Mesendoderm (in vitro differentiated cells): Measurements from ENCODE around the gene MRPL1.

Source experiments
- DNase-seq: peaks from one replicate; pipeline ENCODE4 v3.0.0; 2013
- H2AK5ac ChIP-seq: 2 replicates; pipeline ENCODE4 v1.6.1; 2013; ENCODE audit warnings: low read length, inconsistent platforms
- H2BK120ac ChIP-seq: 2 replicates; pipeline ENCODE4 v1.6.1; 2013; ENCODE audit warnings: low read depth, mild to moderate bottlenecking, low read length, moderate library complexity, mixed read lengths
- H2BK15ac ChIP-seq: replicated peaks from 2 replicates; pipeline ENCODE4 v1.6.1; 2013; ENCODE audit warnings: low read depth, mild to moderate bottlenecking, moderate library complexity
- H2BK5ac ChIP-seq: 2 replicates; pipeline ENCODE4 v1.6.1; 2013; ENCODE audit warnings: low read length, inconsistent platforms
- H3K18ac ChIP-seq: 2 replicates; pipeline ENCODE4 v1.6.1; 2013; ENCODE audit warnings: mild to moderate bottlenecking, low read length, mixed read lengths
- H3K23ac ChIP-seq: one replicate; pipeline ENCODE4 v1.6.1; 2013; ENCODE audit warnings: low read length
- H3K27ac ChIP-seq: 2 replicates; pipeline ENCODE4 v1.5.1; 2013; ENCODE audit warnings: low read depth, mild to moderate bottlenecking, inconsistent platforms, low read length, moderate library complexity
- H3K27me3 ChIP-seq: 2 replicates; pipeline ENCODE4 v1.6.1; 2013; ENCODE audit warnings: low read length, control low read depth, mild to moderate bottlenecking, inconsistent platforms; ENCODE audit not compliant: insufficient read depth, poor library complexity
- H3K36me3 ChIP-seq: 2 replicates; pipeline ENCODE4 v1.6.1; 2013; ENCODE audit warnings: low read length, inconsistent platforms; ENCODE audit not compliant: control insufficient read depth, insufficient read depth
- H3K4ac ChIP-seq: one replicate; pipeline ENCODE4 v1.6.1; 2013; ENCODE audit warnings: low read depth, mild to moderate bottlenecking, low read length, moderate library complexity
- H3K4me1 ChIP-seq: 2 replicates; pipeline ENCODE4 v1.6.1; 2013; ENCODE audit warnings: low read depth, low read length, inconsistent platforms; ENCODE audit not compliant: control insufficient read depth
- H3K4me2 ChIP-seq: 2 replicates; pipeline ENCODE4 v1.6.1; 2013; ENCODE audit warnings: low read length
- H3K4me3 ChIP-seq: 2 replicates; pipeline ENCODE4 v1.5.1; 2013; ENCODE audit warnings: mild to moderate bottlenecking, low read length
- H3K56ac ChIP-seq: one replicate; pipeline ENCODE4 v1.6.1; 2013; ENCODE audit warnings: low read length
- H3K79me1 ChIP-seq: 2 replicates; pipeline ENCODE4 v1.6.1; 2013; ENCODE audit warnings: low read length, inconsistent platforms
- H3K79me2 ChIP-seq: 2 replicates; pipeline ENCODE4 v1.6.1; 2013; ENCODE audit warnings: mild to moderate bottlenecking, low read length; ENCODE audit not compliant: control insufficient read depth, insufficient read depth
- H3K9ac ChIP-seq: 2 replicates; pipeline ENCODE4 v1.6.1; 2013; ENCODE audit warnings: low read length, inconsistent platforms
- H4K5ac ChIP-seq: one replicate; pipeline ENCODE4 v1.6.1; 2013; ENCODE audit warnings: low read length
- H4K8ac ChIP-seq: one replicate; pipeline ENCODE4 v1.6.1; 2013; ENCODE audit warnings: low read depth, mild to moderate bottlenecking, control low read depth, low read length, moderate library complexity
- WGBS: extraction: QIAGEN DNeasy Blood & Tissue Kit; methylation state at CpG from one replicate; pipeline ENCODE4 v1.1.7; 2013; ENCODE audit warnings: low lambda C conversion rate, missing lambda C conversion rate; ENCODE audit not compliant: insufficient coverage; ENCODE audit errors: extremely low coverage; 5-methylcytosine and 5-hydroxymethylcytosine counted together

The MRPL1 gene

DNA sequence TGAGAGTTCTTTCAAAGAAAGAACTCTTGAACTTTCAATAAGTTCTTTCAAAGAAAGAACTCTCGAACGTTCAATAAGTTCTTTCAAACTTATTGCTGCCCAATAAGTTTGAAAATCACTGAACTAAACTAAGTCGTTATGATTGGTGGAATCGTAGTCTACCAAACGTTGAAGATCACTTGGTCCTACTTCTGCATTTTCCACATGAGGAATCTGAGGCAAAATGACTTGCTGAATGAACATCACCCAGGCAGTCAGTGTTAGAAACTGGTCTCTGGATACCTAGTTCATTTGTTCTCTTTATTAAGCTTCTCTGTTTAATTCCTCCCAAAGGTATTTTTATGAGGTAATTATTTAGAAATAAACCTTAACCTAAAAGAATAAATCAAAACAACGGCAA is 36.4 kb upstream of the MRPL1 start:
- Histone ChIP-seq H3K27me3 (no peaks in the 10 kb centered on the region), H3K4me2 (no peak overlapping the region), H3K79me2 (no peaks in the 10 kb centered on the region), H3K18ac (no peak overlapping the region), H3K56ac (no peak overlapping the region), H3K9ac (no peak overlapping the region), H4K8ac (no peak overlapping the region), H2BK5ac (no peak overlapping the region), H2BK120ac (no peak overlapping the region), H3K36me3 (no peaks in the 10 kb centered on the region), H3K4me1 (no peaks in the 10 kb centered on the region), H3K79me1 (no peaks in the 10 kb centered on the region), H3K4ac (no peak overlapping the region), H3K27ac (no peak overlapping the region), H4K5ac (no peak overlapping the region), H3K4me3 (no peak overlapping the region), H2AK5ac (no peak overlapping the region), H3K23ac (no peak overlapping the region), H2BK15ac (no peak overlapping the region)
- no CpG with 5 or more reads among the region's 6 CpGs for WGBS
- no peak for DNase-seq

DNA sequence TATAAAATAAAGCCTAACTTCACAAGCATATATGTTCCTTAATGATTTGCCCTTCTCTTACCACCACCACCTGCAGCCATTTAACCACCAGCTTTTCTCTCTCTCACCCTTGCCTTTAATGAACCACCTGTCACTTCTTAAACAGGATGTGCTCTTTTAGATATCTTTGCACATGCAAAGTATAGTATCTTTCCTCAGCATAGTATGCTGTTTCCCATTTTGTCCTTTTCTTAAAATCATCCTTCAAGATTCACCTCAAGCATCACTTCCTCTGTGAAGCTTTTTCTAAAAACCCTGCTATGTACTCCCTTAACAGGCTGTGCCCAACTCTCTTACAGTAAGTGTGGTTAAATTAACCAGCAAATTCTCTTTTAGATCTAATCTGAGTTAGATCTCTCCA is 35.3 kb upstream of the MRPL1 start:
- no peak overlapping the region for H3K23ac ChIP-seq
- no peak for DNase-seq
- no peaks in the 10 kb centered on the region for H3K4me1 ChIP-seq
- H3K79me1 ChIP-seq, result no peaks in the 10 kb centered on the region
- no peak overlapping the region for H3K18ac ChIP-seq
- no peaks in the 10 kb centered on the region for H3K79me2 ChIP-seq
- no peak overlapping the region for H3K56ac ChIP-seq
- H3K4ac ChIP-seq, result no peak overlapping the region
- no peak overlapping the region for H4K8ac ChIP-seq
- no peak overlapping the region for H2BK5ac ChIP-seq
- H2BK120ac ChIP-seq, result no peak overlapping the region
- no peak overlapping the region for H4K5ac ChIP-seq
- no peak overlapping the region for H3K4me2 ChIP-seq
- H3K27me3 ChIP-seq, result no peaks in the 10 kb centered on the region
- H3K36me3 ChIP-seq, result no peaks in the 10 kb centered on the region
- no peak overlapping the region for H2BK15ac ChIP-seq
- no peak overlapping the region for H3K4me3 ChIP-seq
- H2AK5ac ChIP-seq, result no peak overlapping the region
- no peak overlapping the region for H3K27ac ChIP-seq
- H3K9ac ChIP-seq, result no peak overlapping the region

DNA sequence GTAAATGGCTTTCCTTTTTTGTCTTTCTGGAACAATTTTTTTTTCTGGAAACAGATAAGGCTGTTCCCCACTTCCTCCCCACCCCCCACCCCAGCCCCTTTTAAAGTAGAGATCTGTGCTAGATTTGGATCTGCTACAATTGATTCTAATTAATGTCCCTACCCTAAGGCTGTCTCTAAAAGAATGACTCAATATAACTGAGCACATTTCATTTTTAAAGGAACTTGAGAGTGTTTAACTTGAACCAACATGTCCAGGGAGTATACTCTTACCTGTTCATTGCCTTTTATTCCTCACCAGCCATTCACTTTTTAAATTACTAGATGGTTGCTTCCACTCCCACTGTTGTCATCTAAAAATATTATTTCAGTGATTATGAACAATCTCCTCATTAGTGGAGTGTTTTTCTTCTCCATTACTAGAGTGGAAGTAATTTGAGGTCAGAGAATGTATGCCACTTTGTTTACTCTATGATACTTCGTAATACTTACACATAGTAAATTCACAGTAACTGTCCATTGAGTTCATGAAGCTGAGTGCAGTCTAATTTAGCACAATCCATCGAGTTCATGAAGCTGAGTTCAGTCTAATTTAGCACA is 29.4 kb upstream of the MRPL1 start:
- no peak overlapping the region for H3K9ac ChIP-seq
- WGBS, result no CpG with 5 or more reads among the region's 2 CpGs
- no peak overlapping the region for H2AK5ac ChIP-seq
- no peaks in the 10 kb centered on the region for H3K36me3 ChIP-seq
- no peaks in the 10 kb centered on the region for H3K4me1 ChIP-seq
- no peak overlapping the region for H2BK5ac ChIP-seq
- H3K27ac ChIP-seq, result no peak overlapping the region
- no peak overlapping the region for H4K8ac ChIP-seq
- H3K79me1 ChIP-seq, result no peaks in the 10 kb centered on the region
- H4K5ac ChIP-seq, result no peak overlapping the region
- H3K4me3 ChIP-seq, result no peak overlapping the region
- no peak for DNase-seq
- no peak overlapping the region for H3K56ac ChIP-seq
- H2BK15ac ChIP-seq, result no peak overlapping the region
- no peak overlapping the region for H2BK120ac ChIP-seq
- H3K23ac ChIP-seq, result no peak overlapping the region
- no peak overlapping the region for H3K18ac ChIP-seq
- H3K4me2 ChIP-seq, result no peak overlapping the region
- H3K4ac ChIP-seq, result no peak overlapping the region
- no peaks in the 10 kb centered on the region for H3K79me2 ChIP-seq
- no peaks in the 10 kb centered on the region for H3K27me3 ChIP-seq

DNA sequence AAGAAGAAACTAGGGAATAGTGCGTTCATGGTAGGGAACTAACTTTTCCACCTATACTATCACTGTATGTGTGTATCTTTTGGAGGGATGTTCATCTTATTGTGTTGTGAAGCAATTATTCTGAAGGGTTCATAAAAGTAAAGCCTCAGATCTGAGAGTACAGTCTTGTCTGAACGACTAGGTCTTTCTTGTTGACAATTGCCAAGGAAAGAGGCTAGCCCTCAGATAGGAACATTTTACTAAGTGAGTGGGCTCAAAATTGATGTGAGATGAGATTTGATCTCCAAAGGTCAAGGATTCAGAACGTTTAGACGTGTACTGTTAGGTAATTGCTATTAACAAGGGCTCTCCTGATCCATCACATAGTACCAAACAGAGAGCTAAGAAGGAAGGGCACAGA is 28.2 kb upstream of the MRPL1 start:
- H3K27ac ChIP-seq, result no peak overlapping the region
- no peak overlapping the region for H4K8ac ChIP-seq
- H3K4me3 ChIP-seq, result no peak overlapping the region
- no peak overlapping the region for H3K4ac ChIP-seq
- H3K27me3 ChIP-seq, result no peaks in the 10 kb centered on the region
- no peak overlapping the region for H3K9ac ChIP-seq
- no peak overlapping the region for H2BK5ac ChIP-seq
- H3K18ac ChIP-seq, result no peak overlapping the region
- no peaks in the 10 kb centered on the region for H3K4me1 ChIP-seq
- H2BK120ac ChIP-seq, result no peak overlapping the region
- H3K23ac ChIP-seq, result no peak overlapping the region
- no peak overlapping the region for H3K4me2 ChIP-seq
- no peak overlapping the region for H2BK15ac ChIP-seq
- no peak overlapping the region for H2AK5ac ChIP-seq
- no peak for DNase-seq
- WGBS, result no CpG with 5 or more reads among the region's 4 CpGs
- no peaks in the 10 kb centered on the region for H3K79me1 ChIP-seq
- H3K56ac ChIP-seq, result no peak overlapping the region
- H4K5ac ChIP-seq, result no peak overlapping the region
- no peaks in the 10 kb centered on the region for H3K36me3 ChIP-seq
- no peaks in the 10 kb centered on the region for H3K79me2 ChIP-seq

DNA sequence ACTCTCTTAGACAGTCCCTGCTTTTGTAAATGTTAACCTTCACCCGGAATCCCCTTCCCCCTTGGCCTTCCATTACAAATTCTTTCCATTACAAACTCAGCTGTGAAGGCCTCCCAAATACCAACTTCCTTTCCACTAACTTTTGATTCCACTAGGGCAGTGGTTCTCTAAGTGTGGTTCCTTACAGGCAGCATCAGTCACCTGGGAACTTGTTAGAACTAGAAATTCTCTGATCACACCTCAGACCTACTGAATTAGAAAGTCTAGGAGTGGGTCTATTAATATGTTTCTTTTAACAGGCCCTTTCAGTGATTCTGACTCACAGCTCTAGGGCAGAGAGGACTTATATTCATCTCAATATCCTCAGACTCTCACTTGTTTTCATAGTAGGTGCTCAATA is 19.0 kb upstream of the MRPL1 start:
- no peaks in the 10 kb centered on the region for H3K27me3 ChIP-seq
- no CpG with 5 or more reads among the region's 1 CpG for WGBS
- H3K23ac ChIP-seq, result no peak overlapping the region
- no peaks in the 10 kb centered on the region for H3K4me1 ChIP-seq
- no peaks in the 10 kb centered on the region for H3K79me2 ChIP-seq
- H3K4ac ChIP-seq, result no peak overlapping the region
- H3K27ac ChIP-seq, result no peak overlapping the region
- no peak overlapping the region for H2AK5ac ChIP-seq
- H3K56ac ChIP-seq, result no peak overlapping the region
- H4K5ac ChIP-seq, result no peak overlapping the region
- no peaks in the 10 kb centered on the region for H3K36me3 ChIP-seq
- H3K9ac ChIP-seq, result no peak overlapping the region
- no peak overlapping the region for H2BK5ac ChIP-seq
- DNase-seq, result peak; percentile 57
- H2BK120ac ChIP-seq, result no peak overlapping the region
- no peak overlapping the region for H3K18ac ChIP-seq
- no peaks in the 10 kb centered on the region for H3K79me1 ChIP-seq
- no peak overlapping the region for H4K8ac ChIP-seq
- no peak overlapping the region for H3K4me2 ChIP-seq
- no peak overlapping the region for H2BK15ac ChIP-seq
- no peak overlapping the region for H3K4me3 ChIP-seq

DNA sequence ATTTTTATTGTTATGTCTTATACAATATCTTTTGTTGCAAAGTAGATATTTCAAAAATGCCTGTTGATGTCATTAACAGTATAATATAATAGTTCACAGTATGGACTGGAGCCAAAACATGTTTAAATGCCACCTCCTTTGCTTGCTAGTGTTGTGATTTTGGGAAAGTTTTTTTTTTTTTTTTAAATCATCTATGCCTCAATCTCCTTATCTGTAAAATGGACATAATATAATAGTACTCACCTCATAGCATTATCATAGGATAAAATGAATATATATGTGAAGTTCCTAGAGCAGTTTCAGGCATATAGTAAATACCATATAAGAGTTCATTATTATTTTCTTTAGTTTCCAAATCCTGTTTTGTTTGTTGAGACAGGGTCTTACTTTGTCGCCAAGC is 18.3 kb upstream of the MRPL1 start:
- DNase-seq, result no peak
- Histone ChIP-seq H2BK120ac (no peak overlapping the region), H2BK15ac (no peak overlapping the region), H4K8ac (no peak overlapping the region), H3K9ac (no peak overlapping the region), H2BK5ac (no peak overlapping the region), H3K4me3 (no peak overlapping the region), H2AK5ac (no peak overlapping the region), H3K4me1 (no peaks in the 10 kb centered on the region), H3K36me3 (no peaks in the 10 kb centered on the region), H3K79me1 (no peaks in the 10 kb centered on the region), H3K27ac (no peak overlapping the region), H4K5ac (no peak overlapping the region), H3K4ac (no peak overlapping the region), H3K27me3 (no peaks in the 10 kb centered on the region), H3K79me2 (no peaks in the 10 kb centered on the region), H3K18ac (no peak overlapping the region), H3K23ac (no peak overlapping the region), H3K56ac (no peak overlapping the region), H3K4me2 (no peak overlapping the region)
- no CpG with 5 or more reads among the region's 1 CpG for WGBS
